HG03378 (cell line): ENCODE measurements around the gene RAI2.

Source experiments
- ATAC-seq: cut with Tn5 transposase; IDR thresholded peaks from one replicate; pipeline ENCODE4 v1.9.1; 2021; ENCODE audit warnings: mild to moderate bottlenecking, moderate library complexity; ENCODE audit not compliant: unreplicated experiment

RAI2 gene

DNA sequence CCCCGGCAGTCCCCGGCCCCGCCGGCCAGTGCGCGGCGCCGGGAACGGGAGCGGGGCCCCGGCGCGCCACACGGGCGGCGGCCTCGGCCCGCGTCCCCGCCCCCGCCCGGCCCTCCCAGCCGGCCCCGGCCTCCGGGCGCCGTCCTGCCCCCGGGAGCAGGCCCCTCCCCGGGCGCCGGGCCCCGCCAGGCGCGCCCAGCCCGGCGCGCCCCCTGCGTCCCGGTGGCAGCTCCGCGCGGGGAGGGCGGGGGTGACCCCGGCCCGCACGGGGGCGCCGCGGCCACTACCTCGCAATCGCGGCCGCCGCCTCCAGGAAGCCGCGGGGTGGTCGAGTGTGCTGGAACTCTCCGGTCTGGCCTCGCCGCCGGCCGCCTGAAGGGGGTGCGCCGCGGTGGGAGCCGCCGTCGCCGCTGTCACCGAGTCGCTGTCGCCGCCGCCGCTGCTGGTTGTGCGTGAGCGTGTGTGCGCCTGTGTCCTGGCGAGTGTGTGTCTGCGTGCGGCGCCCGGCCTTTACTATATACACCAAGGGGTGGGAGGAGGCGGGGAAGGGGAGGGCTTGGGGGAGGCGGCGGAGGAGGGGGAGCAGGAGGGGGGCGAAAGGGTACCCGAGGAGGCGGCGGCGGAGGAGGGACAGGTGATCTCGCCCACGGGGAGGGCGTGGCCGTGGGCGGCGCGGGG lies at the start of gene RAI2:
TSS of gene RAI2 (minus strand) at position 488 of the 678 bp plus-strand sequence. CDS start 59,288 bp downstream, outside the sequence.
- ATAC-seq: no peak

DNA sequence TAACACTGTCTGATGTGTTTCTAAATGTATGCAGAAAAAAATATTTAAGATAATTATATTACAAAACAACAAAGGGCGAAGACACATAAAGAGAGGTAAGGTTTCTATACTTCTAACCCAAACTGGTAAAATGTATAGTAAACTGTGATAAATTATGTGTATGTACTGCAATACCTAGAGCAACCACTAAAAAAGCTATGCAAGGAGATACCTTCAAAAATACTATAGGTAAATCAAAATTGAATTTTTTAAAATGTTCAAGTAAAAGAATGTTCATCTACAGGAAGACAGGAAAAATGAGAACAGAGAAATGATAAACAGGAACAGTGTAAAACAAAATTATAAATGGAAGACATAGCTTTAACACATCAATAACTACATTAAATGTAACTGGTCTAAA lies 27.3 kb upstream of the RAI2 start:
- ATAC-seq: no peak

DNA sequence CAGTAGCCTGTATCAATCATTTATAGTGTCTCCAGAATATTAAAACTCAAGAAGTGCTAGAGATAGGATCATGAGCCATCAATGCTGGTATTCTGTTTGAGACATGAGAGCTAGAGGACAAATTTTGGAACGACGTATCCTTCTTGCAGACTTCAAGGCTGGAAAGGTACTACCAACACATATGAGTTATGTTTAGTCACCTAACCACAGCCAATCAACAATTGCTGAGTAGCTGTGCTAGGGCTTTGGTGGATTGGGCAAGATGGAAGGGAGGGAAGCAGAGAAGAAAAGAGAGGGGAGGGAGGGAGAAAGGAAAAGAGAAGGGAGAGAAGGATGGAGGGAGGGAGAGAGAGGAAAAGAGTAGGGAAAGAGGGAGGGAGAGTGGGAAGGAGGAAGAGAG lies 21.6 kb upstream of the RAI2 start:
- ATAC-seq: no peak

DNA sequence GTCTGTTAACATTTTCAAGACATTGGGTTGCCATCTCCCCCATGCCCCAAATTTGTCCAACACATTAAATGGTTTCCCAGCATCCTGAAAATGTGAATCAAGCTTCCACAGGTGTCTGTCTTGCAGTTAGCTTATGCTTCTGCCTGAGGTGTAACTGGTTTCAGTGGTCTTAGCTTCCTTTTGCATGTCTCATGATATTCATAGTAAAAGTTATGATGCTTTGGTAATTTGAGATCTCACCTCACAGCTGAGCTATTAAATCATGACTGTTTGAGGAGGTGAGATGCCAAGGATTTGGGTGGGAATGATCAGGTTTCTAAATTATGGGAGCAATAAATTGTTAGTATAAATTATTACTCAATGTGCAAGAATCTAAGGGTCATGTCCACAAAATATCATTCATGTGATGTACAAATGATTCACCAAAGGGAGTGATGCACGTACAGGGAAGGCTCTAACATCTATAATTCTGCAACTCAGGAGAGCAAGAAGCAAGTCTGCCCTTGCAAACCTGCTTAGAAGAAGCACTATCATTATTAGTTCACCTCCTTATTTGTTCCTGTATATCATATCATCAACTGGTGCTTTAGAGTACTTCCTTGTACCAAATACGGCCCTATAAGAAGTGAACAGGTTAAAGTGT lies 17.1 kb upstream of the RAI2 start:
- ATAC-seq: no peak

DNA sequence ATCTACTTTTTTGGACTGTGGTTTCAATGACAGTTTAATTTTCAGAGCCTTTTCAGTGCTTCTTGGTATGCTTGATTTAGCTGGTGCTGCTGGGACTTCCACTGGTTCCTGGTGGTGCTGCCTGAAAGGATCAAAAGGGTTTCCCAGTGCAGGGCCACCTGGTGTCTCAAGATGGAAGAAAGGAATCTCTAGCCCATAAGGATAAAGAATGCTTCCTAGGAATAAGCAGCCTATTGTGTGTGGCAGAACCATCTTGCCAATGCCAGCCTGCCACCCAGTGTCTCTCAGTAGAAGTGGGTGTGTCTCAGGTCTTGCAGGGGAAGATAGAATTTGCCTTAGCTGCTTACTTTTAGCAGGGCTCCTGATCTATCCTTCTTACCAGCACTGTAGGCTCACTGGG lies 15.0 kb upstream of the RAI2 start:
- no peak for ATAC-seq

DNA sequence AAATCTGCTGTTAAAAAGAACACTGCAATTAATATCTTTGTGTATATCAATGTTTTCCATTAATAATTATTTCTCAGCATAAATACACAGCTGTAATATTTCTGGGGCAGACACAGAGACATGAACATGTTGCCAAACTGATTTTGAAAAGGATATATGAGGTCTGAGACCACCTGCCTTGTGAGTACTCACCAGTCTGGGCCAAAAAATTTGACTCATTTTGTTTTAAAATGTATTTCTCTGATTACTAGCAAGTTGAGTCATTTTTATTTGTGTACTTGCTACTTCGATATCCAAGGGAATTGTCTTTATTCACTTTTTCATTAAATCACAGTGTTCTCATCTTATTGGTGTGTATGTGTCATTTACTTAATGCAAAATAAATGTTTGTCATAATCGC lies 8.5 kb upstream of the RAI2 start:
- no peak for ATAC-seq

DNA sequence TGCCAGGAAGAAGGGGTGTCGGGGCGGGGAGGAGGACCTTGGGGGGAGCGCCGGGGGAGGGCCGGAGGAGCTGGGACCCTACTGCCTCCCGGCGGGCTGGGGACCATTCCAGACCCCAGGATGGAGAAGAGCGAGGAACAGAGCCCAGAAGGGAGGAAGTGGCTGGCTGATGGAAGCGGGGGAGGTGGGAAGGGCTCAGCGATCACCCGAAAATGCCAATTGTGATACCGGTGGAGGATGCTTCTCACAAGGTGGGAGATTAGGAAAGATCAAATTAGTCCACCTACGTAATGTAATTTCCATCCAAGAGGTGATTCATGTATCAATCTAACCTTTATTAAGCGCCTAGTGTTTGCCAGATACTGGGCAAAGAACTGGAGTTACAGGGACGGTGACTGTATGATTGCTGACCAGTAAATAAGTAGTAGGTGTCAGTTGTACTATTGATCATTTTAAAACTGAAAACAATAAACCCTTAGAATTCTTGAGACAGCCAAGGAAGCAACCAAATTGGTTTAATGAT lies 452 bp upstream of the RAI2 start:
- ATAC-seq: no peak

DNA sequence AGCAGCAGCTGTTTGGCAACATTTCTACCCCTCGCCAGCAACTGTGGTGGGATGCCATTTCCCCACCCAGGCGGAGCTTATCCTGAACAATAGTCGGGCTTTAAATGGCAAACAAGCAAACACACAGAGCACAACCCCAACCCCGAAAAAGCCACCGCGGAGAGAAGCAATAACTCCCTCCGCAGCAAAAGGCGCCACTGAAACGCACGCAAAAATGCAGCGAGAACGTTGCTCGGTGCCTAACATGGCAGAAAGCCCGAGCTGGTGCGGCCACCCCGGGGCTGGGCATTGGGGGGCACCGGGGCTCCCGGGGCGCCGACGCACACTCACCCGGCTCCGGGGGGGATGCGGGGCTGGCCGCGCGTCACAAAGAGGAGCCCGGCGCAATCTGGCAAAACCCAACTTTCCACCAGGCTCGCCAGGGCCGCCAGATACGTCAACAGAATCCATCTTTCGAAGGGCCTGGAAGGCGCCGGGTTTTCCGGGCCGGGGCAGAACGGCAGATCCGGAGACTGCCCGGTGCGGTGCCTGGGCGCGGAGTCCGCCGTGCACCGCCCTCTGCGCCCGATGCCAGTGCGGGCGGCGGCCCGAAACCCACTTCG lies 818 bp downstream of the RAI2 start:
- ATAC-seq: no peak

DNA sequence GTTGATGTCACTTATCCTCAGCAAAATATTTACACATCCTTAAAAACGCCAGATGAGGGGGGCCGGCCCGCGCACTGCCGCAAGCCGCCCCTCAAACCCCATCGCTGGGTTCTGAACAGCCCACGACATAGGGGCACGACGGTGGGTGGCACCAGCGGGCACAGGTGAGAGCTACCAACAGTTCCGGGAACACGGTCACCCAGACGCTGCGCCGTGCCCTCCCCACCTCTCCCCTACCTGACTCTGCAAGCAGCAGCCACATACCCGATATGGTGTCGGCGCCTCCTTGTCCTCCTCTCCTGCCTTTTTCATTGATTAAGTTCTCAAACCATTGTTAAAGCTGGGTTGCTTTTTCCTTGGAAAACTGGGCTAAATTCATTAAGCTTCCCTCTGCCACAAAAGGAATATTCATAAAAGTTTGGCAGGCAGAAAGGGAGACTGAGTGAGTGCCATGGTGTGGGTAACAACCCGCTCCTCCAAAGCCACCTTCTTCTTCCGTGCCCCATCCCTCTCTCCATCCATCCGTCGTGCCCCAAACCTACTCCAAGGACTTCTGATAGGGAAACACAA lies 1.4 kb downstream of the RAI2 start:
- no peak for ATAC-seq

DNA sequence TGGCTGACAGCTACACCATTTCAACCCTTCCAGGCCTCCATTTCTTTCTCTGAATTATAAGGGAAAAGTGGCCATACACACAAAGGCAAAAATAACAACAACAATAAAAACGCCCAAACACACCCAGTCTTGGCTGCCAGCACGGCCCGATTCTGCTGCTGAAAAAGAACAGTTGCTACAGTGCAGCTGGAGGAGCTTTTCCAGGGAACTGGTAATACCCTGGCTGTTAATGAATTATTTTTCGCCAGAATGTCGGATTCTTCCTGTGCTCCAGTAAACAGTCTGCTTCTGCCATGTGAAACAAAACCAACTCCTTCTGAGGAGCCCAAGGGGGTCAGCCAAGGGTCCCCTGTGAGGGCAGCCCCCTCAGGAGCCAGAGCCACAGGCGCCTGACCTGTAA lies 6.6 kb downstream of the RAI2 start:
- ATAC-seq: no peak

DNA sequence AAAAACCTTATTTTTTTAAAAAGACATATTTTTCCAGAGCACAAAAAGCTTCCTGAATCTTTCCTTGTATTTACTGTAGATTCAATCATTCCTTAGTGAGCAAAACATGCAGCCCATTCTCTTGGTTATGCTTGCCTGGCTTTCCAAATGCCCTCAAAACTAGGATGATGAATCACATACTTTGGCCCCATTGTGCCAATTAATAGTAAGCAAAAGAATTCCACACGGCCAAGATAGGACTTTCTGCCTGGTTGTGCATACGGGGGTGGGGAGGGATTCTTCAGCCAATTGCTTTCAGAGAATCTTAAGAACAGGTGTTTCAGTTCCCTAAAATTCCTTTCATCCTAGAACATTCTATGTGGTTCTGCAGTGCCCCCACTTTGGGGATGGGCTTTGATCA lies 7.0 kb downstream of the RAI2 start:
- ATAC-seq: no peak

DNA sequence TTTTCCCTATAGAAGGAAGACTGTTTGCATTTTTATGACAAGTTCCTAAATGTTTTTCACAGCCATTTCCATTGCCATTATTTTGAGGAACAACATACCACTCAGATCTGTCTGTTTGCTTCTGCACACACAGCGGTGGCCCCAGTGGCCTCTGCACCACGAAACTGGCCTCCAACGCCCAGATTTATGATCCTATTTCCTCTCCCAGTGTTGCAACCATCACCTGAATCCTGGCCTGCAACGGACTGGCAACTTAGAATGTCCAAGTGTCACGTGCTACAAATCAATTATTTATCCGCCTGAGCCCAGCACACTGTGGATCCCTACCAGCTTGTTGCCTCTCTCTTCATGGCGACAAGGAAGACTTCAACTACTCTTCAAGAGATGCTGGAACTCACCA lies 9.2 kb downstream of the RAI2 start:
- no peak for ATAC-seq

DNA sequence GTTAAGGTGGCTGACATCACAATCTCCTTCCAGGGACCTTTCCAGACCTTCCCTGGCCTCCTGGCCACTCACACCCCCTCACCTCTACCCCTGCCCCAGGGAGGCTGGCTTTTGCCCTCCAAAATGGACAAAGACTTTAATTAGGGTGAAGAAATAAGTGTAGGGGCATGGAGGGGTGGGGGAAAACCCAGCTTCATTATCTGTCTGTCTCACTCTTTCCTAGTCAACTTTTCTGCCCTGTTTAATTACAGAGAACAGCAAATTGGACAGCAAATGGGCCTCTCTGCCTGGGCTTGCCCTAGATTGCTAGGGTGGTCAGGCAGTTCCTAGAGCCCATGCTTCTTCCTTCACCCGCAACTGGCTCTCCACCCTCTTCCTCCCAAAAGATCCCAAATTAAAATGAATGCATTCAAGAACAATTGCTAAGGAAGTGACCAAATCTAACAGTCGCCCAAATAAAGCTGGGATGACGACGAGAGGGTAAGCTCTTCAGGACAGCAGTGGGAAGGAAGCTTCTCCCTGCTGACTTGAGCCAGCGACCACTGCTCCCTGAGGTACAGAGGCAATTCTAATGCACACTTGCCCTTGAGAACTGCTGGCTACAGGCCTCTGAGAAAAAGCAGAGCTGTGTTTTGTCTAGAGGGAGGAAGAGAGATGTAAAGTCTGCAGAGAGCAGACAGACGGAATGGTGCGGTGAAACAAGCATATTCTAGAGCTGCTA lies 12.4 kb downstream of the RAI2 start:
- no peak for ATAC-seq

DNA sequence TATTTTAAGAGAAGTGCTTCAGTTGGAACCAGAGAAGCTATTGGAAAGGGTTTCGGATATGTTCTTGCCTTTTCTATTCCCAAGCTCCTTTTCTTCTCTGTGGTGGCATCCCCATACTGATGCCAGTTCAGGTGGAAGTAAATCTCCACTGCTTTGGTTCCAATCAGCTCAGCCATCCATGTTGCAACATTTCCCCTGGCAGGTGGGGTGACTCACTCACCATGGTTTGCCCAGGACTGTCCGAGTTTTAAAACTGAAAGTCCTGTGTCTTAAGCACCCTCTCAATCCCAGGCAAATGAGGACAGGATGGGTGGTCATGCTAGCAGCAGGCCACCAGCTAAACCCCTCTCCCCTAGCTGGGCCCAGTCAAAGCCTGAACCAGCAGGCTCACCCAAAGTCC lies 15.1 kb downstream of the RAI2 start:
- ATAC-seq: no peak

DNA sequence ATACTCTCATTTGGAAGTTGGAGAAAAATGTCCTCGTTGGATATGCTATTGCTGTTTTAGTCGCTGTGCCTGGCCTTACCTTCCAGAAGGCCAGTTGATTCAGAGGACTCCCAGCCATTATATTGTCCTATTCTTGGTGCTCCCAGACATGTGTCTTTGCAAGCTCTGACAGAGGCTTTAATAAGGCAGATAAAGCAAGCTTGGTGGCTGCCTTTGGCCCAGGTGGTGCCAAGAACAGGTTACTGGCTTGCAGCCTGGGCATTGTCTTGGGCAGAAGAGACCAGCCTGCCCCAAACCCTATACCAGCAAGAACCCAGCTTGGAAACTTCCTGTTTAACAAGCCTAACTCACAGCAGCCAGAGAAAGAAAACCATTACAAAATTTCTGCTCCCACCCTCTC lies 16.9 kb downstream of the RAI2 start:
- no peak for ATAC-seq

DNA sequence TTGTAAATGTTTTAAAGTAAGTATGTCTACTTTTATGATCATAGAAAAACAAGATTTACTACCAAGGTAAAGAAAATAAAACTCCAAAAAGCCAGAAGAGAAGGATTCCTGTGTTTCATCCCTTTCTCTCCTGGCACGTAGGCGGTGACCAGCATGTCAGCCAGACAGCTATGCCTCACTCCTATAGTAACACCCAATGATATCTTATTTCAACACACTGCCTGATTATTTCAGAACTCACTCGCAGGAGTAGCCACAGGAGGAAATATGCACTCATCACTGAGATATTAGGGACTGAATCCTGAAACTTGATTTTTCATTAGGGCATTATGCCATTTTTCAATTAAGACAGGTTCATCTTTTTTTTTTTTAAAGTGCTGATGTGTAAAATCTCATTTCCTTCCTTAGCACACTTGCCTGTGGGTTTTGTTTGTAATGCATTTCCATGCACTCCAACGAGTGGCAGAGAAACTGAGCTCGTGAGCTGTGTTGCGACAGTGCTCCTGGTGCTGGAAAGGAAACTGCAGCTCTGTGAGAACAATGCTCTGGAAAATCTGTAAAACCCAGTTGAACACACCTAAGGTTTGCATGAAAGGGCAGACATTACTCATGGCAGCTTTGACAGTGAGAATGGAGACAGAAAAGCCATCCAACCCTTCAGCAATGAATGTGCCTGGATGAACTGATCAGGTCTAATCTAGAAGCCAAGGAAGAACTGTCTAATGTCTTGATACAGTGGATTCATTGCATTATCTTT lies 18.2 kb downstream of the RAI2 start:
- ATAC-seq: no peak

DNA sequence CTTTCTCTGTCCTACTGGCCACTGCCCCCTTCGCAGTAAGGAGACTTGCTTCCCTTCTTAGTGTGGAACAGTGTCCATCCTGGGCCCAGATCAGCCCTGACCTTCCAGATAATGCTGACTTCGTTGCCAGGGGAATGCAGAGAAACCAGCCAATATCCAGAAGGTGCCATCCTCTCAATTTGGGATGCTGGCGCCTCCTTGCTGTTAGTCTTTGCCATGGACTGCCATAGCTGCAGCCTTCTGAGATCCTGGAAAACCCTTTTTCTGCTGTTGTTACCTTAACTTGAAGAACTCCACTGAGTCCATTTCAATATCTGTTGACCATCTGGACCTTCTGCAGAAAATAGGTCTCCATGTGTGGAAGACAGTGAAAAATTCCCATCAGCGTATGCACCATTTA lies 21.8 kb downstream of the RAI2 start:
- ATAC-seq: no peak

DNA sequence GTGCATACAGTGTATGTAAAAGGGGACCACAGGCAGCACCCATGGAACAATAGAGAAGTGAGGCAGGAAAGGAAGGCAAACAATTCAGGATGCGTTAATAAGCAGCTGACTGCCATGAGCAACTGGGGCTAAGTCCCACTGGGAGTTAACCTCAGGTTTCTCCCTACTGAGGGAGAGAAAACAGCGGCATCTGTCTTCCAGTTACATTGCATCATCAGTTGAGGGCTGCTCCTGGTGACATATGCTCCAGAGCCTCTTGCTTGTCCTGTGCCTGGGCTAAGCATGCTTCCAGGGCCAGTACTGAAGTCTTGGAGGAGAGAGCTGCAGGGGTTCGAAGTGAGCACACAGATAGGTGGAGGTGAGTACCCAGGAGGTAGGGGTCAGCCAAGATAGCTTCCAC lies 24.3 kb downstream of the RAI2 start:
- ATAC-seq: no peak

DNA sequence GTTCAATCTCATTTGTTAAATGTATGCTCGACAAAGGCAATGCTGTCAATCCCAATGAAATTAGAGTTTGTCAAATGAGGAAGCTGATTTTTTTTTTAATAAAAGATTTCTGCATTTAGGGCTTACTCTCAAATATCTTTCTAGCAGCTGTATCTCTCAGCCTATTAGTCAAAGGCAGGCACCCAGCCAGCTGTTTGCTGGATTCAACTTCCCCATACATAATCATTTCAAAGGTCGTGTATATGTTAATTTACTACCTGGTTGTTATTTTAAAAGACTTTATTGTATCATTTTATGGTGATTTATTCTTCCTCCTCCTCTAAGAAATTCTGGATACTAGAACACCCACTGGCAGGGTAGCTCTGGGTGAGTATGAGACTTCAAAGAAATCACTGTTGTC lies 27.1 kb downstream of the RAI2 start:
- no peak for ATAC-seq

DNA sequence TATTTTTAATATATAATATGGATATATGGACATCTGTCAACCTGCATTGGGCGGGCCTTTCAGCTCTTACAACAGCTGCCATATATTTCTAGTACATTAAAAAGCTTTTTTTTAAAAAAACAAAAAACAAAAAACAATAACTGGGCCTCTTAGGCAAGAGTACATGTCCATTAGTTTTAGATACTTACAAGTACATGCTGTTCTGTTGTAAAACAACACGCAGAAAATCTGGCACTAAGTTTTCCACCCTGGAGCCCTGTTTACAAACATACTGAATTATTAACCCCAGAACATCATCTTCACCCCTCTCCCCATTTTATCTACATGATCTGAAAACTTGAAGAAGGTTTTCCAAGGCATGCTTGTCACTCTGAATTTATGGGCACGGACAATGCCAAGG lies 29.8 kb downstream of the RAI2 start:
- ATAC-seq: no peak

DNA sequence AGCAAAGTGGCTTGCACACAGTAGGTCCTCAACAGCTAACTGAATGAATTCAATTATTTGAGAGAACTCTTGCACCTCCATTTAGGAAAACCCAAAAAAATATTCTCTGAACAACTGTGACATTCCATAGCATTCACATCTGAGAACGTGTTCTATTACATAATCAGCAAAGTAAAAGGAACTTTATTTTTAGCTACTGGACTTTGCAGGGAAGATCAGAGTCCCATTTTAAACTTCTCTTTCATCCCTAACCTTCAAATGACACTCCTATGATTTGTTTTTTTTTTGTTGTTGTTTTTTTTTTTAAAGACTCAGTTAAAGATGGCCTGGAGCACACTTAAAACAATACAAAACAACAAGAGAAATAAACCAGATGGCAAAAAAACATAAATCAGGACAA lies 30.9 kb downstream of the RAI2 start:
- ATAC-seq: no peak
